ENCODE measurements around the gene VEPH1.

DNA sequence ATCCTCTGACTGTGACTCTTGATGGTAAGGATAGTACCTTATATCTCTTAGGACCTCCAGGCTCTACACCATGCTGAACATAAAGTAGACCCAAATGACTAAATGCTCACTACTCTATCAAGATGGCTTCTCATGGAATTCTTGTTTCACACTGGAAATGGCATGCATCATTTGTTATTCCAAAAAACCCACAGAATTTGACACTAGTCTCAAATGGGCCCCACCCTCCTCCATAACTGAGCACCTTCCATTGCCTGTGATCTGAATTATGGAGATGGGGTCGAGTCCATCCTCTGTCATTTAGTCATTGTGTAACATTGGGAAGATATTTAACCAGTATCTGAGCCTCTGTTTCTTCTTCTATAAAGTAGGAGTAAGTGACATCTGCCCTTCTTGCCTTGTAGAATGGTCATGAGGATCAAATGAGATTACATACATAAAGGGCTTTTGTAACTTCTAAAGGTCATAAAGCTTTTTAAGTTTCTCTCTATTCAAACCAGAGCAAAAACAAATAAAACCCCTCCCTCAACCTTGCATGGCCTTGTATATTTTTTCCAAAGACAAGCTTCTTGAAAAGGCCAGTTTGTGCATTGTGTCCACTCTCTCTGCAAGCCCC, 123.6 kb downstream of the VEPH1 start:
- TF ChIP-seq, protein P1, sequence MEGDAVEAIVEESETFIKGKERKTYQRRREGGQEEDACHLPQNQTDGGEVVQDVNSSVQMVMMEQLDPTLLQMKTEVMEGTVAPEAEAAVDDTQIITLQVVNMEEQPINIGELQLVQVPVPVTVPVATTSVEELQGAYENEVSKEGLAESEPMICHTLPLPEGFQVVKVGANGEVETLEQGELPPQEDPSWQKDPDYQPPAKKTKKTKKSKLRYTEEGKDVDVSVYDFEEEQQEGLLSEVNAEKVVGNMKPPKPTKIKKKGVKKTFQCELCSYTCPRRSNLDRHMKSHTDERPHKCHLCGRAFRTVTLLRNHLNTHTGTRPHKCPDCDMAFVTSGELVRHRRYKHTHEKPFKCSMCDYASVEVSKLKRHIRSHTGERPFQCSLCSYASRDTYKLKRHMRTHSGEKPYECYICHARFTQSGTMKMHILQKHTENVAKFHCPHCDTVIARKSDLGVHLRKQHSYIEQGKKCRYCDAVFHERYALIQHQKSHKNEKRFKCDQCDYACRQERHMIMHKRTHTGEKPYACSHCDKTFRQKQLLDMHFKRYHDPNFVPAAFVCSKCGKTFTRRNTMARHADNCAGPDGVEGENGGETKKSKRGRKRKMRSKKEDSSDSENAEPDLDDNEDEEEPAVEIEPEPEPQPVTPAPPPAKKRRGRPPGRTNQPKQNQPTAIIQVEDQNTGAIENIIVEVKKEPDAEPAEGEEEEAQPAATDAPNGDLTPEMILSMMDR (IDR thresholded peaks at IDR 0.05): no peak
- no peak for TF ChIP-seq POLR2A (IDR thresholded peaks at IDR 0.05)

Measured in body of pancreas (tissue), 4 donors.